SHP77 treated with DMSO at 0.1 percent for 48 hours (cell line): ENCODE measurements around the gene MAP4.
"Not testable (repeated sequence)": the region's sequence is repeated elsewhere in the genome, so short reads cannot be mapped to it uniquely, and the experiment has no call there.

Source experiments
- DNase-seq: peaks from one replicate; lab custom pipeline; 2025; lab: John Stamatoyannopoulos, UW

Gene MAP4

DNA sequence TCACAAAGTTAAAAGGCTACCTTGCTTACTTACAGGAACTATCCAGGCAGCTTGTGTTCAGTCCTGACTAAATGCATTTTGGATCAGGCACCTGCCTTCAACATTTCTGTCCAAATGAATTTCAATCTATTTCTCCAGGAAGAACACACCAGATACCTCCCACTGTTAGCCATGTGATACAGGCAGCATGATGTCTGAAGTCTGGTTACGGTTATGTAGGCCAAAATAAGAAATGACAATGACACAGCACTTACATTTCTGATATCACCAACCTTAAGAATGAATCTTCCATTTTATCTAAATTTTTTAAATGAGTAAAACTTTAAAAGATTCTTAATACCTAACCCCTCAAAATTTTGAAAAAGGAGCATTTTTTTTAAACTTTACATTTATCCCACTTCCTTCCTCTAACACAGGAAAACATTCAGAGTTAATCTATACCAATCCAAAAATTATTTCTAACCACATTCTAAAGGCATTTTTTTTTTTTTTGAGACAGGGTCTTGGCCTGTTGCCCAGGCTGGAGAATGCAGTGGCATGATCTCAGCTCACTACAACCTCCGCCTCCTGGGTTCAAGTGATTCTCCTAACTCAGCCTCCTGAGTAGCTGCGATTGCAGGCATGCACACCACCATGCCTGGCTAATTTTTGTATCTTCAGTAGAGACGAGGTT lies at the start of gene MAP4:
MAP4 (minus strand) TSS at position 116 of the 673 bp plus-strand sequence. CDS start 17,556 bp downstream, outside the sequence.
- no peak for DNase-seq

GRCh38 chr3:48065035-48065434 lies 48.8 kb upstream of the MAP4 start:
- DNase-seq, result no peak

- no peak for DNase-seq
These were observed 48.1 kb upstream of the MAP4 start for GRCh38 chr3:48064292-48064829.

DNA sequence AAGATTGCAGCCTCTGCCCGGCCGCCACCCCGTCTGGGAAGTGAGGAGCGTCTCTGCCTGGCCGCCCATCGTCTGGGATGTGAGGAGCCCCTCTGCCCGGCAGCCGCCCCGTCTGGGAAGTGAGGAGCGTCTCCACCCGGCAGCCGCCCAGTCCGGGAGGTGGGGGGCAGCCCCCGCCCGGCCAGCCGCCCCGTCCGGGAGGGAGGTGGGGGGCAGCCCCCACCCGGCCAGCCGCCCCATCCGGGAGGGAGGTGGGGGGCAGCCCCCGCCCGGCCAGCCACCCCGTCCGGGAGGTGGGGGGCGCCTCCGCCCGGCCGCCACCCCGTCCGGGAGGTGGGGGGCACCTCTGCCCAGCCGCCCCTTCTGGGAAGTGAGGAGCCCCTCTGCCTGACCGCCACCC lies 45.4 kb upstream of the MAP4 start:
- DNase-seq, result not testable (repeated sequence)

GRCh38 chr3:48058091-48058490 lies 41.9 kb upstream of the MAP4 start:
- DNase-seq, result no peak

DNA sequence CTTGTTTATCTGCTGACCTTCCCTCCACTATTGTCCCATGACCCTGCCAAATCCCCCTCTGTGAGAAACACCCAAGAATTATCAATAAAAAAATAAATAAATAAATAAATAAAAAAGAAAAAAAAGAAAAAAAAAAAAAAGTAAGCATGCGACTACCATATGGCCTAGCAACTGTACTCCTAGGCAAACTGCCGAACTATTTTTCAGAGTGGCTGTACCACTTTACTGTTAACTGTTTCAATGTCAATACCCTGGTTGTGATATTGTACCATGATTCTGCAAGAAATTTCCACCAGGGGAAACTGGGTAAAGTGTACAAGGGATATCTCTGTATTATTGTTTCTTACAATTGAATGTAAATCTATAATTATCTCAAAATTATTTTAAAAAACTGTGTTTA lies 41.3 kb upstream of the MAP4 start:
- DNase-seq, result no peak

GRCh38 chr3:48047841-48048464 lies 31.7 kb upstream of the MAP4 start:
- DNase-seq, result no peak

GRCh38 chr3:48042071-48042760 lies 26.0 kb upstream of the MAP4 start:
- DNase-seq, result no peak

GRCh38 chr3:48039487-48040190 lies 23.4 kb upstream of the MAP4 start:
- DNase-seq, result no peak

DNA sequence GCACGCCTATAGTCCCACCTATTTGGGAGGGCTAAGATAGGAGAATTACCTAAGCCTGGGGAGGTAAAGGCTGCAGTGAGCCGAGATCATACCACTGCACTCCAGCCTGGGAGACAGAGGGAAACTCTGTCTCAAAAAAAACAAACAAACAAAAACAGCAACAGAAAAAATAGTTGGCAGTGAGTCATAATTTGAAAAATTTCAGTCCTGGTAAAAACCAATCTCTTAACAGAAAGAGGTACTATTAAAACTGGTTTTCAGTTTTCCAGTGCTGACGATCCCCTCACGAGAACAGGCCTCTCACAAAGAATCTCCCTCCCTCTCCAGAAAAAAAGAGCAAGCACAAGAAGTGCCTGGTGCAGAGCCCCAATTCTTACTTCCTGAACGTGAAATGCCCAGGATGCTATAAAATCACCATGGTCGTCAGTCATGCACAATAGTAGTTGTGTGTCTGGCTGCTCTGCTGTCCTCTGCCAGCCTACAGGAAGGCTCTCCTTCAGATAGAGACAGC lies 22.8 kb upstream of the MAP4 start:
- DNase-seq, result no peak

- DNase-seq, result no peak
These were observed 17.8 kb upstream of the MAP4 start for GRCh38 chr3:48034000-48034516.

- no peak for DNase-seq
These were observed 14.0 kb upstream of the MAP4 start for GRCh38 chr3:48030188-48030587.

DNA sequence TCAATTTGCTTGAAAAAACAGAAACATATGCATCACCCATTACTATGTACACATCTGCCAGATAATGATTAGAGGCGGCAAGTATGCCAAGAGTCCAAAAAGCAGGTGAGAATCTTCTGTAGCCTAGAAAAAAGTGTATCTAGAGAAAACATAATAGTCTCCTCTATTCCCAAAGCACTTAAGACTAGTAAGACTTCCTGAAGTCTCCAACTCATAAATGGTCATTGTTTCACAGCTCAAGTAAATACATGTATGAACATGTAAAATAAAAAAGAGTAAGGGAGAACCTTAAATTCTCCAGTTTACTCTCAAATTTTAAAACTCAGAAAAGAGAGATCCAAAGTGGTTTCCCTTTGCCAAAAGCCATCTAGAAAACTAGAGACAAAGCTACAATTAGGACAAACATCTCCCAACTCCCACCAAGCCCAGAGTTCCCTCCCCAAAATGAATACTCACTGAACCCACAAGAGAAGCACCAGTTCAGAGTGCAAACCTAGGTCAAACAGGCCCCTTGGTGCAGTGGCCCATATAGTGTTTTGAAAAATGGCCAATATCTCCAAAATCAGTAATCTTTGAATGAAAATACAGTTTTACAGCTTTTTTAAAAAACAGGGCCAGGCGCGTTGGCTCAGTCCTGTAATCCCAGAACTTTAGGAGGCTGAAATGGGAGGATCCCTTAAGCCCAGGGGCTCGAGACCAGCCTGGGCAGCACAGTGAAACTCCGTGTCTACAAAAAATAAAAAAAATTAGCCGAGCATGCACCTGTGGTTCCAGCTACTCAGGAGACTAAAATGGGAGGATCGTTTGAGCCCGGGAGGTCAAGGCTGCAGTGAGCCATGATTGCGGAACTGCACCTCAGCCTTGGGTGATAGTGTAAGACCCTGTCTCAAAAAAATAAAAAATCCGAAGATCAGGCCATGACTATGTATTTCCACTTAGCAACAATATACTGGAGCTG lies 11.0 kb upstream of the MAP4 start:
- DNase-seq, result no peak

DNA sequence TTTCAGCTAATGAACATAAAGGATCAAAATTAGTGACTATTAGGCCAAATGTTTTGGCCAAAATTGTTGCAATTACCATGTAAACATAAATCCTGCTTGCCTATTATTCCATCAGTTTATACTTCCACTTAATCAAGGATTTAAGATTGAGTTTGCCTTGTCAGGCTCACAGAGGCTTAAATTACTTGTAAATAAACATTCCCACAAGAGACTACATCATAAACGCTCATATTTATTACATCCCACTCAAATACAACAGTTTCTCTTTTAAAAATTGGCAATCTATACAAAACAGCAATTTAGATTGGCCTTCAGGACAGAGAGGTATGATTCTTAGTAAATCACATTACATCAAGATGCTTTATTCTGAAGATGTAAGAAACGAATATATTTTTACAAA lies 9.9 kb upstream of the MAP4 start:
- no peak for DNase-seq

DNA sequence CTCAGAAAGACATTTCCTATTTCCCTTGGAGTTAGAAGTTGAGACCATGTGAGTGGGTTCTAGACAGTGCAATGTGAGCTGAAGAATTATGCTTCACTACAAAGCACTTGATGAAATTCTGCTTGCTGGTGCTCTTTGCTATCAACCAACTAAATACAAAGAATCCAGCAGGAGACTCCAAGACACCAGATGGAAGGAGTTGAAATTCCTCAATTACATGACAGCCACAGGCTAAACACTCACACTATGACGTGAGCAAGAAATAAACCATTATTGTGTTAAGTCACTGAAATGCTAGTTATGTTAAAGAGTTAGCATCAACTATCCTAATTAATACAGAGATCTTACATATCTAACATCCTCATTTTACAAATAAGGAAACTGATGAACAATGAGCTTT lies 8.2 kb upstream of the MAP4 start:
- no peak for DNase-seq

DNA sequence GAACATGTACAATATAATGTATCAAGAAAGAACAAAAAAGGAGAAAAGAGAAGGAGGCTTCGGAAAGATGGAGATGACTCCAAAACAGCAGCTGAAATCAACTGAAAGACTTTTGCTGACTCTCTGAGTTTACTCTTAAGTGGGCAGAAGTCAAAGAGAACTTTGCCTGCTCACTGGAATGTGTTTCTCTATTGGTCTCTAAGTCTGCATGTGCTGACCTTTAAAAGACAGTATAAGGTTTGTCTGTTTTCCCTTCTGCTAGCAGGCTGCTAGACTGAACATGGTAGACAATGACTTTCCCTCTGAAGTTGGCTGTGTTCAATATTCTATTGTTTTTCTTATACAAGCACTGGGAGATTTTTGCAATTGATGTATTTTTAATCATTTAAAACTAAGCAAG lies 7.2 kb upstream of the MAP4 start:
- DNase-seq, result no peak

DNA sequence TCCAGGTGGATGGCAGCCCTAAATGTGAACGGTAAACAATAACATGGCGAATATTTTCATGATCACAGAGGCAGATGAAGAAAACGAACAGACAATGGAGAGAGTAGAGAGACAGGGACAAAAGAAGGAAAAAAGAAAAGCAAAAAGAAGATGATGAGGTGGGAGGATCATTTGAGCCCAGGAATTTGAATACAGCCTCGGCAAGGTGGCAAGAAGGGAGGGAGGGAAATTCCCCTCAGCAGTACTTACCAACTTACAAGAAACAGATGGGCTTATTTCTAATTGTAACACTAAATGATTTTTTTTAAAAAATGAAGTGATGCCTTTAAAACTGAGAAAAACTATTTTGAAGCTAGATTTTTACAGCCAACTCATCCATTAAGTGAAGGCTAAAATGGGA lies 6.0 kb upstream of the MAP4 start:
- no peak for DNase-seq

DNA sequence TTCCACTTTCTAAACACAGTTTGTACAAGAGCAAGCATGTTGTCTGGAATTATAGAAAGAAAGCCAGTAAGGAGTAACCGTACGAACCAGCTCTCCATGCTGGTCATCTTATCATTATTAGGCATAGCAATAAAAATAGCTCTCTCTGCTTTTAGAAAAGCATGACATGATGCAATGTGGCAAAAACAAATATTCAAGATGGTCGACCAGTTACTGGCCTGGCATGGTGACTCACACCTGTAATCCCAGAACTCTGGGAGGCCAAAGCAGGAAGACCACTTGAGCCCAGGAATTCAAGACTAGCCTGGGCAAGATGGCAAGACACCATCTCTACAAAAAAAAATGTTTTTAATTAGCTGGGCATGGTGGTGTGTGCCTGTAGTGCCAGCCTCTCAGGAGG lies 2.6 kb upstream of the MAP4 start:
- DNase-seq, result no peak

GRCh38 chr3:48015431-48016180 lies 610 bp downstream of the MAP4 start:
- no peak for DNase-seq

DNA sequence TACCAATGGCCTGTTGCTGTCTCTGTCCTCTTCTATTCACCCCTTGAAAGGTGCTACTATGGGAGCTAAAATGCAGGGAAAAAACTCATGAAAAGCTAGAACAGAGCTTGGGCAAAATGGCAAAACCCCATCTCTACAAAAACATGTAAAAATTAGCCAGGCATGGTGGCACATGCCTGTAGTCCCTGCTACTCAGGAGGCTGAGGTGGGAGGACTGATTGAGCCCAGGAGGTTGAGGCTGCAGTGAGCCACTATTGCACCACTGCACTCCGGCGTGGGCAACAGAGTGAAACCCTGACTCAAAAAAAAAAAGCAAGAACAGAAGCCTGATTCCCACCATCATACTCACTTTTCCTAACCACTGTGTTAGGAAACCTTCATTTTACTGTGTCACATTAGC lies 1.9 kb downstream of the MAP4 start:
- DNase-seq, result no peak
